ENCODE measurements around the gene CFAP61.

GRCh38 chr20:20367575-20368417 is 315.5 kb downstream of the CFAP61 start, which contains the start of gene INSM1:
- TF ChIP-seq EZH2 (IDR thresholded peaks at IDR 0.05; ENCODE audit: borderline replicate concordance): peak; percentile 87
- TF ChIP-seq CTCF (IDR thresholded peaks at IDR 0.05; ENCODE audit: poor library complexity): no peak
- TF ChIP-seq EZH2phosphoT487 (IDR thresholded peaks at IDR 0.05; ENCODE audit: low read depth, severe bottlenecking, unreplicated experiment): no peak
